Fibroblast of the conjunctiva (primary cell): ENCODE measurements around the gene RTP4.

Experiments
- DNase-seq: peaks from one replicate; pipeline ENCODE4 v3.0.0-alpha.2; 2010; ENCODE audit warnings: low read depth

The RTP4 gene, protein sequence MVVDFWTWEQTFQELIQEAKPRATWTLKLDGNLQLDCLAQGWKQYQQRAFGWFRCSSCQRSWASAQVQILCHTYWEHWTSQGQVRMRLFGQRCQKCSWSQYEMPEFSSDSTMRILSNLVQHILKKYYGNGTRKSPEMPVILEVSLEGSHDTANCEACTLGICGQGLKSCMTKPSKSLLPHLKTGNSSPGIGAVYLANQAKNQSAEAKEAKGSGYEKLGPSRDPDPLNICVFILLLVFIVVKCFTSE

DNA sequence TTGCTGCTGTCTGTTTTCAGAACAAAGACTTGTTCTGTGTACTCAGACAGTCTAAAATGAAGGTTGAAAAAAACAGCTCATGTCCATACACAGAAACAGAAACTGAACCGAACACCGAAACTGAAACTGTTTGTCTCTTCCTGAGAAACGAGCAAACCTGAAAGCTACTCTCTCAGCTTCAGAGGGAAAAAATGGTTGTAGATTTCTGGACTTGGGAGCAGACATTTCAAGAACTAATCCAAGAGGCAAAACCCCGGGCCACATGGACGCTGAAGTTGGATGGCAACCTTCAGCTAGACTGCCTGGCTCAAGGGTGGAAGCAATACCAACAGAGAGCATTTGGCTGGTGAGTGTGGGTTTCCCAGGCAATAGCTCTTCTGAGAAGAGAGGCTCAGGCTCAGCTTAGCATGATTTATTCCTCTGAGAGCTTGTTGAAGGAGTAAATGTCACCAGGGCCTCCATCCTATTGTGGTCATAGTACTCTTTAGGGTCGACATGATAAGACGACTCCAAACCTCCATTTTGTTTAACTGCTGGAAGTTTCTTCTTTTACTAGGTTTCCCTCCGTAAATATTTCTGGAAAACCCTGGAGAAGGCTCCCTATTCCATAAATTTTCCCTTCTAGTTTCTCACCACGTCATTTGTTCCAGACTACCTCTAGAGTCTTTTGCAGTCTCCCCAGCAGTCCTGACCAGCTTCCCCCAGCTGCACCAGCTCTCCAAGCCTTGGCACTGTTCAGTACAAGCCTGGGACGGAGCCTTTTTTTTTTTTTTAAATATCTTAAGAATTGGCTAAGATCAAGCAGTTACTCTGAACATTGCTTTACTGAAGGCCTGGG is at the start of gene RTP4:
TSS of gene RTP4 (plus strand) at position 135 of the 838 bp plus-strand sequence. CDS start at position 192, 57 bp downstream.
- no peak for DNase-seq

DNA sequence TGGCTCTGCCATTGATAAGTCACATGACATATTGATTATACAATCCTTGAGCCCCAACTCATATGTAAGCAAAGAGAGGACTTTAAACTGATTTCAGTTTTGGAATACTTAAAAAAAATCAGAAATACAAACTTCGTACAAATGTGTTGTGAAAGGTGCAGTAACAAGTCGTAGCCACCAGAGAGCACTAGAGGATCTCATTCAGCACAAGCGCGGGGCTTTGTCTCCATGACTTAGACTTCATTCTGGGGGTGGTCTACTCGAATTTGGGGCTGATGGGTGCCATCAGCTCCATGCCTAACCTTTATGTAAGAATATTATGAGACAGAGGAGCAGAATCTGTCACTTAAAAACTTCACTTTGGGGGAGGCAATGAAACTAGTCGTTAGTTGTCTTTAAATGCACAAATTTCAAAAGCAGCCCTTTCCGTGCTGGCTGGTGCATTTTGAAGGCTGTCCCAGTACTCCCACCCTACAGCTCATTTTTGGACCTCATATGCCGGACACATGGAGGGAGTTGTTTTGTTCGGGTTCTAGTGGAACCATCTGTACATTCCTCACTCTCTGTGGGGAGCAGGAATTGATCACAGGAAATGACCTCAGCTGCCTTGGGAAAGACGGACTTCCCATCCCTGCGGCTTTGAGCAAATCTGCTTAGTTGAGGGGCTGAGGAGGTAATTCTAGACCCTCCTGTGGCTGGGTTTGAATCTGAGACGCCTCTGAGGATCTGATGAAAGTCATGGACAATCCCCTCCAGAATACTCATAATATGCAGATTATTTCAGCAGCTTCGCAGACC is 49.2 kb upstream of the RTP4 start:
- peak; percentile 69 for DNase-seq

- DNase-seq, result peak; percentile 39
These were observed 48.4 kb upstream of the RTP4 start for GRCh38 chr3:187319699-187320302.

- DNase-seq, result no peak
These were observed 46.4 kb upstream of the RTP4 start for GRCh38 chr3:187321766-187322165.

DNA sequence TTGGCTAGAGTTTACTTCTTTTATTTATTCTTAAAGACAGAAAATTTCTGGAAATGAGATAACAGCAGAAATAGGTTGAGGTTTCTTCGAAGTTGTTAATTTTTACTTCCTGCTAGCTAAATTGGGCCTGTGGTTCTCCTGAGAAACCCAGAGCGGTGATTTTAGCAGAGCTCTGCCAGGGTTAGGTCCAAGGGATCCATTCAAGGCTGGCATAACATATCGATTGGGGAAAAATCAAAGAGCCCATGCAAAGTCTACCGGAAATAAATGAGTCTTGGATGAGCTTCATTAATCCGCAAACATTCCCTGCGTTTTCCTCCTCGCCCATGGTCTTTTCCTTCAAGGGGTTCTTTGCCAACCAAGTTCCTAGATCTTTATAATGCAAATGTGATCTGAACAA is 45.9 kb upstream of the RTP4 start:
- DNase-seq, result no peak

DNA sequence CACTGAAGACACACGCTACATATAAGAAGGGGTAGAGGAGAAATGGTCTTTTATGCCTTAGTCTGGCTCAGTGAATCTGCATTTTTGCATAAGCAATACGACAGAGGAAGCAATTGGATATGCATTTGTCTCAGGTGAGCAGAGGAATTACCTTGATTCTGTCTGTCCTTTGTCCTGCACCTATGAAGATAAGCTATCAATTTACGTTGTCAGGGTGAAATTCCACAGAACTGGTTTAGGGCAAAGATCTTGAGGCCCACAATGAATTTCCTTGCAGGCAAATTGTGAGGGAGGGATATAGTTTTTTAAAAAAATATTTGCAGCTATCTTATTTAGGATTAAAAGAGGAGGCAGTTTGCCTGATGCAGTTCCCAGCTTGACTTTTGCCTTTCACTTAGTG is 45.1 kb upstream of the RTP4 start:
- DNase-seq, result no peak

DNA sequence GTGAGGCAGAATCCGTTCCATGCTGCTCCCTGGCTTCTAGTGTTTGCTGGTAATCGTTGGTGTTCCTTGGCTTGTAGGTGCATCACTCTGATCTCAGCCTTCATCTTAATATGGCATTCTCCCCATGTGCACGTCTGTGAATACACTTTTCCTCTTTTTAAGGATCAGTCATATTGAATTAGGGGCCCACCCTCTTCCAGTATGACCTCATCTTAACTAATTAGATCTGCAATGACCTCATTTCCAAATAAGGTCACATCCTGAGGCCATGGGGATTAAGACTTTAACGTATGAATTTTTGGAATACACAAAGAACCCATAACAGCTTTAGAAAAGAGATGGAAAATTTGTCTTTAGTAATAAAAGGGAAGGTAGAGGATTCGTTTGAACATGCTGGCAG is 42.6 kb upstream of the RTP4 start:
- no peak for DNase-seq

GRCh38 chr3:187327845-187328244 is 40.3 kb upstream of the RTP4 start:
- no peak for DNase-seq

- no peak for DNase-seq
These were observed 39.5 kb upstream of the RTP4 start for GRCh38 chr3:187328691-187329090.

DNA sequence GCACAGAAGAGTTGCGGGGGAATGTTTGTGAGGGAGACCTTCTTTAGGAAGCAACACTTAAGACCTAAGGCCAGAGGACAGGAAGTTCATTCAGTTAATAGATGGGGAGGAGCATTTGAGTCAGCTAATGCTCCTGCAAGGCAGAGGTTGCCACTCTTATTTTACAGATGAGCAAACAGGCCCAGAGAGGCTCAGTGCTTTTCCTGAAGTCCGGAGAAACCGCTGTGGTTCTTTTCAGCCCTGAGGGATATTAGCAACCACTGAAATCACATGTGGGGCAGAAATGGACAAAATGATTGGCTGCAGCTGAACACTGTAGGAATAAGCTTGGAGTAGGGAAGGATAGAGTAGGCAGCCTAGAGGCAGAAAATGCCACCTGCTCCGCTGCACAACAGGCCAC is 33.3 kb upstream of the RTP4 start:
- DNase-seq, result no peak

DNA sequence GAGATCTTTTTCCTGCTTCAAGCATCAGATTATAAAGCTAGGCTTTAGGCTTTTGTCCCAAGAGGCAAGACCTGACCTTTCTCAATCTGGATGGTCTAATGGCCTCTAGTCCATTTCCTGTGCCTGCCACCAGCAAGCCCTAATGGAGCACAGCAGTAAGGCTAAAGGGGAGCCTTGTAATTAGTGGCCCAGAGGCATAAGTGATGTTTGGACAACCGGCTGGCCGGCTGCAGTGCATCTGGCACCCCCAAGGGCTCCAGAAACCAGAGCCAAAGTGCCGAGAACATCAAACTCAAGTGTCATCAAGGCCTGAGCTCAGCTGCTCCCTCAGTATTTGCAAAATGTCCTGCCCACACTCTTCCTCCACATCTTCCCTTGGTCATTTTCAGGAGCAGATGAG is 31.9 kb upstream of the RTP4 start:
- DNase-seq, result no peak

- DNase-seq, result no peak
These were observed 27.6 kb upstream of the RTP4 start for GRCh38 chr3:187340578-187340977.

GRCh38 chr3:187342255-187342654 is 25.9 kb upstream of the RTP4 start:
- DNase-seq, result no peak

DNA sequence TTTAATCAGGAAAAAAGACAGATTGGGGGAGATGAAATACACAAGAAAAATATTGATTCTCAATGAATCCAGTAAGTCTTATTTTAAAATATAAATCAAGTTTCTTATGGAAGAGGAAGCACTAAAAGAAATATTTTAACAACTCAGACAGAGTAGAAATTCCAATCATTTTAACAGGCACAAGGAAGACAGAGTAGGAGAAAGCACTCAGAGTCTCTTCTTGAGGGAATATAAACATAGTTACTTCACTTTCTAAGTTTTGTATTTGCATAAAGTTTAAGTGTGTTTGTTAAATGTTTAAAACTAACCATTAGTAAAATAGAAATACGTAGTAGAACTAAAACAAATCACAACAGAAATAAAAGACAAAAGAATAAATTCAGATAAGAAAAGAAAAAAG is 24.5 kb upstream of the RTP4 start:
- DNase-seq, result no peak

DNA sequence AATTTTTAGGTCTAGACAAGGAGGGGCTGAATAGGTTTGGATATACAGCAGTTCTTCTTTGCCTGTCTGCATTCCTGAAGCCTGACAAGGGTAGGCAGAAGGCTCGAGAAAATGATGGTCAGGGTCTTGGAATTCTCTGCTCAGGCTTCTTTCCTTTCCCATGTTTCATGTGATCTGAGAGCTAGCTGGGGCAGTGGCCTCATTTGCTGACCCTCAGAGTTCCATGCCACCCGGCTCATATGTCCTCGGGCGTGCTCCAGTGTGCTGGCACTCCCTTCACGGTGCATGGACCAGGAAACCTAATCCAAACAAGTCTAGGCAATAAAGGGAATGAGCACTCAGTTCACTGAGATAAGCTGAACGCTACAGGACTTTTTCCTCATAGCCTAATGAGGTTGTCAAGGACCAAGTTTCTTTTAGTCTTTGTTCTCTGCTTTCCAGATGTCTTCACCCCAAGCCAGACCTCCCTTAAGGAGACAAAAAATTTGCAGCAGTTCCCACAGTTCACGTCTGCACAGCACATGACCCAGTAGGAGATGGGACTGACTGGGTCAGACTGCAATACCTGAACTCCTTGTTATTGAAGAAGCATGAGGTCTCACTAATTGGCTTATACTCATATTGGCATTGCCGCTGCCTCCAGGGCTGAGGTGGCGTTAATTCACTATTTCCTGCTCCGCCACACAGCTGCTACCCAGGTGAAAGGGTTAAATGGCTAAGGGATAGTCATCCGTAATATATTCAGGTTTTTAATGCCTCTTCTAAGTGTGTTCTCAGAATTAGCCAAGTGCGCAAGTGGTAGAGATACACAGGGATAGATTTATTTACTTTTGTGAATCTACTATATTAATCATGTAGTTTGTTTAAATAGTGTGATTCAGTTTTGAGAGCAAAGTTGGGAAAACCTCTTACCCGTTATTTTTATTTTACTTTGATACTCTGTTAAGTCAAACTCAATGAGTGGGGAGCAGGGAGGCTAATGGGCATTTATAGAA is 15.3 kb upstream of the RTP4 start:
- DNase-seq, result no peak

DNA sequence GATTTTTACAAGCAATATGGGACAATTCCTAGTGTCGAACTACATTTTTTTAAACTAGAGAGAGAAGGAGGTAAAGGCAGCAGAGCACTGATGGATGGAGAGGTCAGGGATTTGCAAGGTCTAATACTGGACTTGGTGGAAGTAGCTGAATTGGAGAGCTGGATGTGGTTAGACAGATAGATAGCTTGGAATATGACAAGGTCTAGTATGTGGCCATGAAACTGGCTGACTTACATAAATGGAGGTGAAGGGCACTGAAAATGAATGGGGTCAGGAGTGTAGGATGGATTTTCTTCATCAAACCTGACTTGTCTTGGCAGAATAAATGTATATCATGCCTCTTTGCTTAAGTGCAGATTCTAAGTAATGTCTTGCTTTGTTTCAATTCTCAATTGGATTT is 10.1 kb upstream of the RTP4 start:
- DNase-seq, result no peak

GRCh38 chr3:187359798-187360486 is 8.2 kb upstream of the RTP4 start:
- DNase-seq, result no peak

DNA sequence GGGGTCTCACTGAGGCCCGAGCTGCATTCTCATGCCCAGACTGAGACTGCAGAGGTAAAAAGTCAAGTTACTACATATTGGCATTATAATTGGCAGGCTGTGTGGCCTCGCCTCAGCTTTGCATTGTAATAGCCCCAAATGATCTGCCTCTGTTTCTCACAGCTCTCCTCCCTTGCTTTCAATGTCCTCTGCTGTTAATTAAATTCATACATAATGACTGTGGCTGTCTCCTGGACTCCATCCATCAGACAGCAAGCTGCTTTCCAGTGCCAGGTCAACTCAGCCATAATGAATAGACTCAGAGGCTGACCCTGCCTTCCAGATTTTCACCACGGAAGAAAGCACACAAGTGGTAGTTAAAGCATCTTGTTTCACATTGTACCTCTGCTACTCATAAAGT is 7.6 kb upstream of the RTP4 start:
- DNase-seq, result no peak

DNA sequence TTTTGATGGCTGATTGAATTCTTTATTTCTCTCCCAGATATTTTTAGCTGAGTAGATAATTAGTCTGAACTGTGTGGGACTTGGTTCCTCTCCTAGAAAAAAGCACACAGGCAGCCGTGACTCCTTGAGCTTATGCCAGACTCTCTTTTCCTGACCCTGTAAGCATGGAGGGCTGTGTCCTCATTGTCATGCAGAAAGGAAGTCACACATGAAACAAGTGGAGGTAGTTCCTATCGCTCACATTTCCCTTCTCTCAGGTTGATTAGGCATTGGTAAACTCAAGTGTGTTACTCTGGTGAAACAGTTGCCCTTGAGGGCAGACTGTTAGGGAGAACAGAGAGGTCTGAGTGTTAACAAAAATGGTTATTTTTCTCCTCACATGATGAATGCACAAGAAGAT is 6.3 kb upstream of the RTP4 start:
- no peak for DNase-seq

DNA sequence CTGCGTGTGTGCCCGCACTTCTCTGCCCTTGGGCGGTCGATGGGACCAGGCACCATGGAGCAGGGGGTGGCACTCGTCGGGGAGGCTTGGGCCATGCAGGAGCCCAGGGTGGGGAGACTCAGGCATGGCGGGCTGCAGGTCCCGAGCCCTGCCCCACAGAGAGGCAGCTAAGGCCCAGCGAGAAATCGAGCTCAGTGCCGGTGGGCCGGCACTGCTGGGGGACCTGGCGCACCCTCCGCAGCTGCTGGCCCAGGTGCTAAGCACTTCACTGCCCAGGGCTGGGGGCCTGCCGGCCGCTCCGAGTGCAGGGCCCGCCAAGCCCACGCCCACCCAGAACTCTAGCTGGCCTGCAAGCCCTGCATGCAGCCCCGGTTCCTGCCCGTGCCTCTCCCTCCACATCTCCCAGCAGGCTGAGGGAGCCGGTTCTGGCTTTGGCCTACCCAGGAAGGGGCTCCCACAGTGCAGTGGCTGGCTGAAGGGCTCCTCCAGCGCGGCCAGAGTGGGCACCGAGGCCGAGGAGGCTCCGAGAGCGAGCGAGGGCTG is 553 bp upstream of the RTP4 start:
- no peak for DNase-seq
